GM12878 (cell line): ENCODE results near the gene IRX4.

Experiments
- CEBPZ ChIP-seq: fragments of 150-350 bp; IDR thresholded peaks from 2 replicates; pipeline ENCODE4 v1.6.1; 2016; ENCODE audit warnings: low read depth, low read length
- CTCF ChIP-seq, 3 experiments: IDR thresholded peaks in 2 of 3; conservative IDR thresholded peaks in 1 of 3; 2 replicates each; pipeline ENCODE4 v1.5.1; 2011; ENCODE audit warnings: low read depth in 3 of 3, low read length in 3 of 3, mild to moderate bottlenecking in 3 of 3, control low read depth in 2 of 3, moderate library complexity in 2 of 3, inconsistent platforms in 1 of 3, mixed read lengths in 1 of 3; ENCODE audit not compliant: control insufficient read depth in 2 of 3, insufficient read depth in 1 of 3; ENCODE audit errors: extremely low read depth in 1 of 3
- EED ChIP-seq: sonication (generic); IDR thresholded peaks from 2 replicates; pipeline ENCODE4 v1.6.1; 2016; ENCODE audit warnings: antibody characterized with exemption, low read depth
- EP300 ChIP-seq, 2 experiments: fragments of 150-350 bp in 1 of 2; IDR thresholded peaks; 2 replicates each; pipeline ENCODE4 v1.6.1; 2011 to 2012; ENCODE audit warnings: low read depth in 2 of 2, low read length in 2 of 2, borderline replicate concordance in 1 of 2, improper control_type of control experiment in 1 of 2, inconsistent platforms in 1 of 2; ENCODE audit not compliant: control insufficient read depth in 1 of 2
- JUND ChIP-seq: IDR thresholded peaks from 2 replicates; pipeline ENCODE4 v1.6.1; 2012; ENCODE audit warnings: low read depth, mild to moderate bottlenecking, low read length, improper control_type of control experiment, moderate library complexity
- KLF5 ChIP-seq: fragments of 450-650 bp; IDR thresholded peaks from 2 replicates; pipeline ENCODE4 v1.6.1; 2014; ENCODE audit warnings: mild to moderate bottlenecking; ENCODE audit not compliant: partially characterized antibody
- POLR2A ChIP-seq: IDR thresholded peaks from 2 replicates; pipeline ENCODE4 v1.6.1; 2011; ENCODE audit warnings: low read depth, mild to moderate bottlenecking, low read length
- TCF12 ChIP-seq: IDR thresholded peaks from 2 replicates; pipeline ENCODE4 v1.6.1; 2011; ENCODE audit warnings: low read depth, mild to moderate bottlenecking, low read length
- WRNIP1 ChIP-seq: IDR thresholded peaks from 2 replicates; pipeline ENCODE4 v1.6.1; 2011; ENCODE audit warnings: low read depth, low read length, improper control_type of control experiment, borderline replicate concordance

- TF ChIP-seq POLR2A (no peak), CTCF (IDR thresholded peaks at IDR 0.05 in 2 of 3, conservative IDR thresholded peaks at IDR 0.05 in 1 of 3; ENCODE audit: control insufficient read depth in 2 of 3, extremely low read depth in 1 of 3, insufficient read depth in 1 of 3, low read depth in 3 of 3, low read length in 3 of 3) (no peak), JUND (no peak), WRNIP1 (no peak), KLF5 (no peak), TCF12 (no peak), EED (no peak), EP300 (IDR thresholded peaks at IDR 0.05; ENCODE audit: borderline replicate concordance in 1 of 2, control insufficient read depth in 1 of 2, low read depth in 2 of 2, low read length in 2 of 2) (no peak), CEBPZ (no peak)
Measured at GRCh38 chr5:1868886-1869475, 13.7 kb downstream of the IRX4 start.
